IMR-90 (cell line): ENCODE results near the gene CDRT15.

Source experiments
- BHLHE40 ChIP-seq: fragments of 150-350 bp; IDR thresholded peaks from 2 replicates; pipeline ENCODE4 v1.6.1; 2016; ENCODE audit warnings: mild to moderate bottlenecking, low read depth, low read length
- CEBPB ChIP-seq: IDR thresholded peaks from 2 replicates; pipeline ENCODE4 v1.6.1; 2012; ENCODE audit warnings: low read depth, low read length, improper control_type of control experiment
- FOS ChIP-seq: fragments of 150-350 bp; IDR thresholded peaks from 2 replicates; pipeline ENCODE4 v1.6.1; 2016; ENCODE audit warnings: low read depth, low read length
- MAFK ChIP-seq: IDR thresholded peaks from 2 replicates; pipeline ENCODE4 v1.6.1; 2012; ENCODE audit warnings: low read depth, low read length, improper control_type of control experiment
- MXI1 ChIP-seq: IDR thresholded peaks from 2 replicates; pipeline ENCODE4 v1.6.1; 2012; ENCODE audit warnings: low read depth, mild to moderate bottlenecking, low read length, moderate library complexity, borderline replicate concordance
- NFE2L2 ChIP-seq: fragments of 150-350 bp; IDR thresholded peaks from 2 replicates; pipeline ENCODE4 v1.6.1; 2016; ENCODE audit warnings: low read depth, mild to moderate bottlenecking, low read length
- POLR2A ChIP-seq: IDR thresholded peaks from 2 replicates; pipeline ENCODE4 v1.6.1; 2012; ENCODE audit warnings: mild to moderate bottlenecking, low read depth, low read length
- RAD21 ChIP-seq: IDR thresholded peaks from 2 replicates; pipeline ENCODE4 v1.6.1; 2012; ENCODE audit warnings: low read length, improper control_type of control experiment
- RCOR1 ChIP-seq: IDR thresholded peaks from 2 replicates; pipeline ENCODE4 v1.6.1; 2012; ENCODE audit warnings: mild to moderate bottlenecking, low read length, improper control_type of control experiment; ENCODE audit not compliant: insufficient replicate concordance
- RFX5 ChIP-seq: IDR thresholded peaks from 2 replicates; pipeline ENCODE4 v1.8.0; 2012; ENCODE audit warnings: low read depth, mild to moderate bottlenecking, low read length, moderate library complexity
- SMC3 ChIP-seq: fragments of 150-350 bp; IDR thresholded peaks from 2 replicates; pipeline ENCODE4 v1.6.1; 2016; ENCODE audit warnings: low read depth, mild to moderate bottlenecking, antibody characterized with exemption, low read length, moderate library complexity
- TF ChIP-seq, protein P1 (sequence below): conservative IDR thresholded peaks from 2 replicates; pipeline ENCODE4 v1.5.1; 2012; ENCODE audit warnings: mild to moderate bottlenecking, low read depth, low read length, improper control_type of control experiment
- TF ChIP-seq, protein P2 (sequence below): fragments of 150-350 bp; IDR thresholded peaks from 2 replicates; pipeline ENCODE4 v1.6.1; 2017; ENCODE audit warnings: mild to moderate bottlenecking, antibody characterized with exemption, low read length, low read depth
- TF ChIP-seq, protein P3 (sequence below): fragments of 150-350 bp; IDR thresholded peaks from 2 replicates; pipeline ENCODE4 v1.6.1; 2016; ENCODE audit warnings: low read depth, mild to moderate bottlenecking, low read length, moderate library complexity, borderline replicate concordance

DNA sequence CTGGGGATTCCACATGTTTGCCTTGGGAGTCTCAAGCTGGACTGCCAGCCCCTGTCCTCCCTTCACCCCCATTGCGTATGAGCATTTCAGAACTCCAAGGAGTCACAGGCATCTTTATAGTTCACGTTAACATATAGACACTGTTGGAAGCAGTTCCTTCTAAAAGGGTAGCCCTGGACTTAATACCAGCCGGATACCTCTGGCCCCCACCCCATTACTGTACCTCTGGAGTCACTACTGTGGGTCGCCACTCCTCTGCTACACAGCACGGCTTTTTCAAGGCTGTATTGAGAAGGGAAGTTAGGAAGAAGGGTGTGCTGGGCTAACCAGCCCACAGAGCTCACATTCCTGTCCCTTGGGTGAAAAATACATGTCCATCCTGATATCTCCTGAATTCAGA is 28.9 kb downstream of the CDRT15 start:
- TF ChIP-seq, protein P1, sequence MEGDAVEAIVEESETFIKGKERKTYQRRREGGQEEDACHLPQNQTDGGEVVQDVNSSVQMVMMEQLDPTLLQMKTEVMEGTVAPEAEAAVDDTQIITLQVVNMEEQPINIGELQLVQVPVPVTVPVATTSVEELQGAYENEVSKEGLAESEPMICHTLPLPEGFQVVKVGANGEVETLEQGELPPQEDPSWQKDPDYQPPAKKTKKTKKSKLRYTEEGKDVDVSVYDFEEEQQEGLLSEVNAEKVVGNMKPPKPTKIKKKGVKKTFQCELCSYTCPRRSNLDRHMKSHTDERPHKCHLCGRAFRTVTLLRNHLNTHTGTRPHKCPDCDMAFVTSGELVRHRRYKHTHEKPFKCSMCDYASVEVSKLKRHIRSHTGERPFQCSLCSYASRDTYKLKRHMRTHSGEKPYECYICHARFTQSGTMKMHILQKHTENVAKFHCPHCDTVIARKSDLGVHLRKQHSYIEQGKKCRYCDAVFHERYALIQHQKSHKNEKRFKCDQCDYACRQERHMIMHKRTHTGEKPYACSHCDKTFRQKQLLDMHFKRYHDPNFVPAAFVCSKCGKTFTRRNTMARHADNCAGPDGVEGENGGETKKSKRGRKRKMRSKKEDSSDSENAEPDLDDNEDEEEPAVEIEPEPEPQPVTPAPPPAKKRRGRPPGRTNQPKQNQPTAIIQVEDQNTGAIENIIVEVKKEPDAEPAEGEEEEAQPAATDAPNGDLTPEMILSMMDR, result no peak
- no peak for TF ChIP-seq CEBPB
- no peak for TF ChIP-seq POLR2A
- TF ChIP-seq, protein P2, sequence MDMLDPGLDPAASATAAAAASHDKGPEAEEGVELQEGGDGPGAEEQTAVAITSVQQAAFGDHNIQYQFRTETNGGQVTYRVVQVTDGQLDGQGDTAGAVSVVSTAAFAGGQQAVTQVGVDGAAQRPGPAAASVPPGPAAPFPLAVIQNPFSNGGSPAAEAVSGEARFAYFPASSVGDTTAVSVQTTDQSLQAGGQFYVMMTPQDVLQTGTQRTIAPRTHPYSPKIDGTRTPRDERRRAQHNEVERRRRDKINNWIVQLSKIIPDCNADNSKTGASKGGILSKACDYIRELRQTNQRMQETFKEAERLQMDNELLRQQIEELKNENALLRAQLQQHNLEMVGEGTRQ, result no peak
- TF ChIP-seq MAFK, result no peak
- TF ChIP-seq RFX5, result no peak
- no peak for TF ChIP-seq RCOR1
- TF ChIP-seq SMC3, result no peak
- TF ChIP-seq, protein P3, sequence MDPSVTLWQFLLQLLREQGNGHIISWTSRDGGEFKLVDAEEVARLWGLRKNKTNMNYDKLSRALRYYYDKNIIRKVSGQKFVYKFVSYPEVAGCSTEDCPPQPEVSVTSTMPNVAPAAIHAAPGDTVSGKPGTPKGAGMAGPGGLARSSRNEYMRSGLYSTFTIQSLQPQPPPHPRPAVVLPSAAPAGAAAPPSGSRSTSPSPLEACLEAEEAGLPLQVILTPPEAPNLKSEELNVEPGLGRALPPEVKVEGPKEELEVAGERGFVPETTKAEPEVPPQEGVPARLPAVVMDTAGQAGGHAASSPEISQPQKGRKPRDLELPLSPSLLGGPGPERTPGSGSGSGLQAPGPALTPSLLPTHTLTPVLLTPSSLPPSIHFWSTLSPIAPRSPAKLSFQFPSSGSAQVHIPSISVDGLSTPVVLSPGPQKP, result no peak
- no peak for TF ChIP-seq FOS
- no peak for TF ChIP-seq RAD21
- TF ChIP-seq BHLHE40, result no peak
- TF ChIP-seq NFE2L2, result no peak
- no peak for TF ChIP-seq MXI1
